Neutrophil (primary cell): ENCODE results near the gene ADSL.
"Not testable (repeated sequence)": the region's sequence is repeated elsewhere in the genome, so short reads cannot be mapped to it uniquely, and the experiment has no call there.

Experiments used
- H3K27ac ChIP-seq: fragments of 200-600 bp; sonication (generic); 2 replicates; pipeline ENCODE4 v1.5.1; 2016; ENCODE audit warnings: mild to moderate bottlenecking, moderate library complexity
- H3K27me3 ChIP-seq: fragments of 200-600 bp; sonication (generic); 2 replicates; pipeline ENCODE4 v1.6.0; 2016; ENCODE audit warnings: mild to moderate bottlenecking
- H3K36me3 ChIP-seq: fragments of 200-600 bp; sonication (generic); 2 replicates; pipeline ENCODE4 v1.5.1; 2017
- H3K4me1 ChIP-seq, 2 experiments: fragments of 200-600 bp in 1 of 2; sonication (generic) in 1 of 2; 1 replicate in 1 of 2; 2 replicates in 1 of 2; pipeline versions ENCODE4 v1.5.1 to v1.6.1; 2013 to 2016; ENCODE audit warnings: low read depth in 1 of 2, low read length in 1 of 2, mild to moderate bottlenecking in 1 of 2, moderate library complexity in 1 of 2; ENCODE audit not compliant: control insufficient read depth in 1 of 2, insufficient read depth in 1 of 2
- H3K4me3 ChIP-seq, 2 experiments: fragments of 200-600 bp in 1 of 2; sonication (generic) in 1 of 2; 1 replicate in 1 of 2; 2 replicates in 1 of 2; pipeline ENCODE4 v1.5.1; 2013 to 2016; ENCODE audit warnings: low read depth in 1 of 2, low read length in 1 of 2, mild to moderate bottlenecking in 1 of 2, moderate library complexity in 1 of 2
- H3K9me3 ChIP-seq: fragments of 200-600 bp; sonication (generic); 2 replicates; pipeline ENCODE4 v1.5.1; 2016
- TF ChIP-seq, protein P1 (sequence below): fragments of 200-600 bp; sonication (generic); IDR thresholded peaks from 2 replicates; pipeline ENCODE4 v1.5.1; 2016; ENCODE audit warnings: antibody characterized with exemption

ADSL gene

DNA sequence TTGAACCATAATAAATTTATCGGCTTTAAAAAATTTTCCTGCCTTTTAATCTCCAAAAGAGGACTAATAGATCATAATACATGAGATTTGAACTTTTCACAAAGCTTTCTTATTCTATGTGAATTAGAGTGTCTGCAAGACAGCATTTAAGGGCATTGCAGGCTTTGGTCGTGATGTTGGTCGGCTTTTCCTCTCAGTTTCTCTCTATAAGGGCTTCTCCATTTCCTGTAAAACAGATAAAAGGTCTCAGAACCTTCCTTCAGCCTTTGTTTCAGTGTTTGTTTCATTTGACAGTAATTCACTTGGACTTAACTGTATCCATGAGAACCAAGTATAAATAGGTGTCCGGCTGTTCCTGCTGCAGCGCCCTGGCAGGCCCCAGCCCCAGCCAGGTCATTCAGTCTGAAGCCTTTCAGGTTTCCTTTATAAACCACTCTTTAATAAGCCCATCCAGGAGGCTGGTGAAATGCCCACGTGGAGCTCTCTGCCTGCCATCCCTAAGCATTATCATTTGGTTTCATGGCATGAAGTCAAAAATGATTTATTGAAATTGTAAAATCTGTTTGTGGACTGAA, 37.2 kb upstream of the ADSL start:
- H3K4me3 ChIP-seq = no peak overlapping the region
- H3K4me1 ChIP-seq = peaks cover 24 to 26% of the 10 kb centered on the region in 2 experiments
- H3K36me3 ChIP-seq = peaks cover 88% of the 10 kb centered on the region
- no peak overlapping the region for H3K27ac ChIP-seq
- TF ChIP-seq, protein P1, sequence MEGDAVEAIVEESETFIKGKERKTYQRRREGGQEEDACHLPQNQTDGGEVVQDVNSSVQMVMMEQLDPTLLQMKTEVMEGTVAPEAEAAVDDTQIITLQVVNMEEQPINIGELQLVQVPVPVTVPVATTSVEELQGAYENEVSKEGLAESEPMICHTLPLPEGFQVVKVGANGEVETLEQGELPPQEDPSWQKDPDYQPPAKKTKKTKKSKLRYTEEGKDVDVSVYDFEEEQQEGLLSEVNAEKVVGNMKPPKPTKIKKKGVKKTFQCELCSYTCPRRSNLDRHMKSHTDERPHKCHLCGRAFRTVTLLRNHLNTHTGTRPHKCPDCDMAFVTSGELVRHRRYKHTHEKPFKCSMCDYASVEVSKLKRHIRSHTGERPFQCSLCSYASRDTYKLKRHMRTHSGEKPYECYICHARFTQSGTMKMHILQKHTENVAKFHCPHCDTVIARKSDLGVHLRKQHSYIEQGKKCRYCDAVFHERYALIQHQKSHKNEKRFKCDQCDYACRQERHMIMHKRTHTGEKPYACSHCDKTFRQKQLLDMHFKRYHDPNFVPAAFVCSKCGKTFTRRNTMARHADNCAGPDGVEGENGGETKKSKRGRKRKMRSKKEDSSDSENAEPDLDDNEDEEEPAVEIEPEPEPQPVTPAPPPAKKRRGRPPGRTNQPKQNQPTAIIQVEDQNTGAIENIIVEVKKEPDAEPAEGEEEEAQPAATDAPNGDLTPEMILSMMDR = no peak
- no peaks in the 10 kb centered on the region for H3K9me3 ChIP-seq
- H3K27me3 ChIP-seq = no peaks in the 10 kb centered on the region

DNA sequence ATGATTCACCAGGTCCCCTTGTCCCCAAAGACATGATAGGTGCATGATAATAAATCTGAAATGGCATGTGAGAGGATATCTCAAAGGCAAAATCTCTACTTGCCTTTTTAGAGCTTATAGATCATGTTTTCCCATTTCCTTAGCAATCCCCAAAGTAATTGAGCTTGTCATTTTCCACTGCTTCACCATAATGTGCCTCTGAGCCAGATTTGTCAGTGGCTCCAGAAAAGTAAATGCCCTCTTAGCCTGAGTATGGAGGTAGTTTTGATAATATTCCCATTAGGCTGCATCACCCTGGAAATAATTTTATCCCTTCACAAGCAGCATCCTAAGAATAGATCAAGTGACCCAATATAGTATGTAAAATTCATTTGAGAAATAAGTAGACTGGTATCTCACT, 36.7 kb upstream of the ADSL start:
- TF ChIP-seq, protein P1 = no peak
- Histone ChIP-seq H3K36me3 (peaks cover 90% of the 10 kb centered on the region), H3K9me3 (no peaks in the 10 kb centered on the region), H3K4me1 (peaks cover 29 to 31% of the 10 kb centered on the region in 2 experiments), H3K4me3 (no peak overlapping the region), H3K27me3 (no peaks in the 10 kb centered on the region), H3K27ac (no peak overlapping the region)

DNA sequence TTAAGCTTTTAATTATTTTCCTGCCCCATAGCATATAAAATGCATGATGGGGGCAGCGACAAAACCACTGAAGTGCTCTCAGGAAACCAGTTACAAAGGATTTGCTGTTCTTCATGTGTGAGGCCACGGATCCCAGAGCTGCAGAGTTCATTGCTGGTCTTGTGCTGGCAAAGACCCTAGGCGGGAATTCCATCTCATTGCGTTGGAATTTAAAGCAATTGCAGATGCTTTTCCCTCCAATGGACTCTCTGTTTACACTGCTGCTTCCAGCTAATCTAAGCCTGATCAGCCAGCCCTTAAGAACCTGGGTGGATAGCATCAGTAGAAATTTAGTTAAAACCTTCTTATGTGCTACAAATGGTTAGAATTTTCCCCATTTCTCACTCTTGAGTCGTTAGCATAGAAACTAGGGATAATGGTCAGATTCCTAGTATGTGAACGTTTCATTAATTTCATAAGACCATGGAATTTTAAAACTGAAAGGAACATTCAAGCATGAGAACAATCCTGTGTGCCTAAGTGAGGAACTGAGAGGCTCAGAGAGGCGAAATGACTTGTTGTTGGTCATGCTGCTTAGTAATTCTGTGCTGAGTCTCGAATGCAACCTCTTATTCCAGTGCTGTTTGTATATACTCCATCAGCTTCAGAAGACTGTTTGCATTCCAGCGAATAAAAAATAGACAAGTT, 36.1 kb upstream of the ADSL start:
- peaks cover 92% of the 10 kb centered on the region for H3K36me3 ChIP-seq

DNA sequence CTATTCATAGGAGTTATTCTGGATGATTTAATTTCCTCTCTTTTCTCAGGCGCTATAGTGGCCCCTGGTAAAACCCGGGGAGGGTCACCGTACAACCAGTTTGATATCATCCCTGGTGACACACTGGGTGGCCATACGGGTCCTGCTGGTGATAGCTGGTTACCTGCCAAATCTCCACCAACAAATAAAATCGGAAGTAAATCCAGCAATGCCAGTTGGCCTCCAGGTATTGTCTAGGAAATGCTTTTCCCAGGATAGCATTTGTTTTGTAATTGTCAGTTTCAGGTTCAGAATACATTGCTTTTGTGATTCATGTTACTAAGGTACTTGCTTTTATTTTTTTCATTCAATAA, 35.6 kb upstream of the ADSL start:
- Histone ChIP-seq H3K36me3 (peaks cover 93% of the 10 kb centered on the region), H3K4me3 (no peak overlapping the region), H3K27me3 (no peaks in the 10 kb centered on the region), H3K27ac (no peak overlapping the region), H3K4me1 (peaks cover 30 to 33% of the 10 kb centered on the region in 2 experiments), H3K9me3 (no peaks in the 10 kb centered on the region)
- TF ChIP-seq, protein P1 = no peak

More for the DNA sequence above, 36.1 kb upstream of the ADSL start:
- no peaks in the 10 kb centered on the region for H3K9me3 ChIP-seq
- TF ChIP-seq, protein P1 = no peak
- no peaks in the 10 kb centered on the region for H3K27me3 ChIP-seq
- no peak overlapping the region for H3K27ac ChIP-seq
- peaks cover 30 to 33% of the 10 kb centered on the region in 2 experiments for H3K4me1 ChIP-seq
- no peak overlapping the region for H3K4me3 ChIP-seq

DNA sequence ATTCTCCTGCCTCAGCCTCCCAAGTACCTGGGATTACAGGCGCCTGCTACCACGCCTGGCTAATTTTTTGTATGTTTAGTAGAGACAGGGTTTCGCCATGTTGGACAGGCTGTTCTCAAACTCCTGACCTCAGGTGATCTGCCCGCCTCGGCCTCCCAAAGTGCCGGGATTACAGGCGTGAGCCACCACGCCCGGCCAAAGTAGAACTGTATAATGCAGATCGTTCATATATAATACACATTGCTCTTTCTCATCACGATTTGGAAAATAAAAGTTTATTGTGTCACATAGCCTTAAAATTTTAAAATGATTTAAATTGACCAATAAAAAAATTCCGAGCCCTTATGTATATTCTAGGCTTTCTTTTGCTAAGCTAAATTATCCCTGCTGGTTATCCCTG, 34.7 kb upstream of the ADSL start:
- not testable (repeated sequence) for H3K4me3 ChIP-seq, H3K9me3 ChIP-seq, H3K27me3 ChIP-seq
- Histone ChIP-seq H3K36me3 (peaks cover 99% of the 10 kb centered on the region), H3K4me1 (peaks cover 30 to 33% of the 10 kb centered on the region in 2 experiments), H3K27ac (peak overlapping the region; percentile 86)

DNA sequence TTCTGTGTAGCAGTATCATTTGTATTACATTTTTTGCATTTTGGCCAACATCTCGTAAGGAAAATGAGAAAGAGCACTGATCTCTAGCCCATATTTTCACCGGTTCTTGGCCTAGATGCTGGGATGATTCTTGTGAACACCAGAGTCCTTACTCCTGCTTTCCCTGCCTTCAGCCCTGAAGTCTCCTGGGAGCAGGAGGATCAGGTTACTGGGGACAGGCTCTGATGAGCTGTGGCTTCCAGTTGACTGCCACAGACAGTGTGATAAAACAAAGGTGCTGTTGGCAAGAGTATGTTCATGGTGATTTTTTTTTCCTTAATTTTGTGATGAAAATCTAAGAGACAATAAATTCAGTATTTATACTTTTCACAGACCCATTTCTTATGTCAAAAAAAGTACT, 34.2 kb upstream of the ADSL start:
- TF ChIP-seq, protein P1 = no peak
- H3K27ac ChIP-seq = peak overlapping the region; percentile 86
- H3K4me1 ChIP-seq = peaks cover 30 to 33% of the 10 kb centered on the region in 2 experiments
- no peaks in the 10 kb centered on the region for H3K9me3 ChIP-seq
- H3K36me3 ChIP-seq = peaks cover 99% of the 10 kb centered on the region
- no peaks in the 10 kb centered on the region for H3K27me3 ChIP-seq
- H3K4me3 ChIP-seq = no peak overlapping the region
